GM18499 (cell line): ENCODE measurements around the gene TCEAL3.
"Not testable (repeated sequence)": the region's sequence is repeated elsewhere in the genome, so short reads cannot be mapped to it uniquely, and the experiment has no call there.

Experiments used
- ATAC-seq: cut with Tn5 transposase; IDR thresholded peaks from one replicate; pipeline ENCODE4 v1.9.1; 2021; ENCODE audit warnings: moderate number of reproducible peaks; ENCODE audit not compliant: insufficient read depth, unreplicated experiment

TCEAL3 gene

DNA sequence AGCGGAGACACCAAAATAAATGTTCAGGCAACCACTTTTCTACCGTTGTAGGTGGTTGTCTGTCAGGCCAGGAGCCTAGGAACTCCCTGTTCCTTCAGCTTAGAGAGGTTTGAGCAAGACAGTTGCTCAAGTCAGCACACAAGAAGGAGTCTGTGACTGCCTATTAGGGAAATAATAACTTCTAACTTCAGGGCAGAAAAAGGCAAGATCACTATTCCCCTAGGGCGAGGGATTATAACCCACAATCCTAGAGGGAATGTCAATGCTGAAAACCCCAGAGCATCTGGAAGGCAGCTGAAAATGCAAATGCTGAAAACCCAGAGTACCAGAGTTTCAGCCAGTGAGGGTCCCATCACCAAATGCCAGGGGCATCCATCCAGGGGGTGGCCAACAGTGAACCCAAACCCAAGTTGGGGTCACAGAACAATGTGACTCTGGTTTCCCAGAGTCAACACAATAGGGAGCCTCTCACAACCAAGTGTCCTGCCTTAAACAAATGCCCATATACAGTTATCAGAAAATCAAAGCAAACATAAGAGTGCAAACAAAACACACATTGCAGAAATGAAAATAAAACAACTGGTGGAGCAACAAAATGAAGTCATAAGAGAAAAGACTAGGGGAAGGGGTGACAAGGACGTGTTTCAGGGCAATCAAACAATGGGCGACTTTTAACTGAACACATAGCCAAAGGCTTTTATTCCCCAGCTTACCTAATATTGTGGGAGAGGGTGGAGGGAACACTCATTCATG is 51.1 kb downstream of the TCEAL3 start:
- ATAC-seq, result no peak

DNA sequence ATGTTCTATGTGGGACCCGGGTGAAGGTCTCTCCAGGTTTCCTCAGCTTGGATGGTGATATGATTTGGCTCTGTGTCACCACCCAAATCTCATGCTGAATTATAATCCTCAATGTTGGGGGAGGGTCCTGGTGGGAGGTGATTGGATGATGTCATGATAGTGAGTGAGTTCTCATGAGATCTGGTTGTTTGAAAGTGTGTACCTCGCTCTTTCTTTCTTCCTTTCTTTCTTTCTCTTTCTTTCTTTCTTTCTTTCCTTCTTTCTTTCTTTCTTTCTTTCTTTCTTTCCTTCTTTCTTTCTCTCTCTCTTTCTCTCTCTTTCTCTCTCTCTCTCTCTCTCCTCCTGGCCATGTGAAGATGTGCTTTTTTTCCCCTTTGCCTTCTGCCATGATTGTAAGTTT is 51.7 kb downstream of the TCEAL3 start:
- not testable (repeated sequence) for ATAC-seq
